HG02642 (cell line): ENCODE measurements around the gene MYO5A.
"Not testable (repeated sequence)": the region's sequence is repeated elsewhere in the genome, so short reads cannot be mapped to it uniquely, and the experiment has no call there.

ENCODE experiments used
- ATAC-seq: cut with Tn5 transposase; IDR thresholded peaks from one replicate; pipeline ENCODE4 v1.9.1; 2021; ENCODE audit warnings: mild to moderate bottlenecking; ENCODE audit not compliant: unreplicated experiment, poor library complexity

Gene MYO5A

DNA sequence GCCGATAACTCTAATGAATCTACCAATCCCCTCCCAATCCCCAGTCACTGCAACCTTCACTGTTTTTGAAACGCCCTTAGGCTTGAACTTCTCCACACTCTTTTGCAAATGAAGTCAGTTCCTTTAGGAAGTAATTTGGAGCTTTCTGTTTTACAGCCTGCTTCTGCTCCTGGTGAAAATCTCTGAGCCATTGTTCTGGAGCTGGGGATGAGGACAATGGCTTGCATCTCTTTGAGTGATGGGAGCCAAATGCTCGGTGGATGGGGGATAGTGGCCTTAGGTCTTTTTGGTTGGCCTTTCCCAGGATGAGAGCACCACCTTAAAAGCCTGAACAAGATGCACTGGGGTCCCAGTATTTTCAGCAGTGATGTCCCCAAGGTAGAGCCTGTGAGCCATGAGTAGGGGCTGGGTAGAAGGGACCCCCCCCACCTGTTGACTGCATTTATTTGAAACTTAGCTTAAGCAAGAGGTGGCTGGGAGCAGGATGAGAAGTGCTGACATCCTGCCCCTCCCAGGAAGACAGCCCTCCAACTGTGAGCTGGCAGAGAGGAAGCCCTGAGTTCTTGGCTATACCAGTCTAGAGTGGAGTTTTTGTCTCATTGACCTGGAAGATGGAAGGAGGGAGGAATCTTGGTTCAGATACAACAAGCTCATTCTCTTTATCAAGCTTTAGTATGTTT is 225.4 kb downstream of the MYO5A start:
- no peak for ATAC-seq

DNA sequence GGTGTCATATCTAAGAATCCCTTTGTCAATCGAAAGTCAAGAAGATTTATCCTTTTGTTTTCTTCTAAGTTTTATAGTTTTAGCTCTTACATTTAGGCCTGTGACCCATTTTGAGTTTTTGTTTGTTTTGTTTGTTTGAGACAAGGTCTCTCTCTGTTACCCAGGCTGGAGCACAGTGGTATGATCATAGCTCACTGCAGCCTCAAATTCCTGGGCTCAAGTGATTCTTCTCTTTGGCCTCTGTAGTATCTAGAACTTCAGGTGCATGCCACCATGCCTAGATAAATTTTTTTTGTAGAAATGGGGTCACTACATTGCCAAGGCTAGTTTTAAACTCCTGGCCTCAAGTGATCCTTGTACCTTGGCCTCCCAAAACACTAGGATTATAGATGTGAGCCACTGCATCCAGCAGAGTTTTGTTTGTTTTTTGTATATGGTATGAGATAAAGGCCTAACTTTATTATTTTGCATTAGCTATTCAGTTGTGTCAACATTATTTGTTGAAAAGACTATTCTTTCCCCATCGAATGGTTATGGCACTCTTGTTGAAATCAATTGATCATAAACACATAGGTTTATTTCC is 227.3 kb downstream of the MYO5A start:
- no peak for ATAC-seq

DNA sequence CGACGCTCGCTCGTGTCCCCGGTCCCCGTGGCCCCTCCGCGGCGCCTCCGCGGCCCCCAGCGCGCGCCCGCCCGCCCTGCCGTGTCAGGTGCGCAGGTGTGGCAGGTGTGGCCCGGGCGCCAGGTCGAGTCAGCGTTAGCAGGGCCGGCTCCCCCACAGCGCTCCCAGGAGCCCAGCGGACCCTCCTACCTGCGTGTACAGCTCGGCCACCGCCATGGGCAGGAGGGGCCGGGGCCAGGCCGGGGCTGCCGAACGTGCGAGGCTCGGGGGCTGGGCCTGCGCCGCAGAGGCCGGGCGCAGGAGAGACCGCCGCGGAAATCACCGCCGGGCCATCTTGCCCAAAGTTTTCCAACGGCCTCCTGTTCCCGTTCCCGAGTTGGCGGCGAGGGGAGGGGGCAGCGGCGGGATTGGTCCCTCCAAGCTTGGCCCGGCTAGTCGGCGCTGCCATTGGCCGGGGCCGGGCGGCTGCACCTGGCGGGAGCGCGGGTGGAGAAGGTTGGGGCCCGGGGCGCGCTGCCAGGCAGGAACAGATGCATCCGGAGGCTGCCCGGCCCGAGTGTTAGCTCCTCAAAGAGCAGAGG is 233.2 kb downstream of the MYO5A start, which contains the start of gene MYO5C:
Gene MYO5C, minus strand, starts transcription at position 384 of the 581 bp plus-strand sequence. Its CDS starts 168 bp downstream, at position 216.
- ATAC-seq, result no peak

DNA sequence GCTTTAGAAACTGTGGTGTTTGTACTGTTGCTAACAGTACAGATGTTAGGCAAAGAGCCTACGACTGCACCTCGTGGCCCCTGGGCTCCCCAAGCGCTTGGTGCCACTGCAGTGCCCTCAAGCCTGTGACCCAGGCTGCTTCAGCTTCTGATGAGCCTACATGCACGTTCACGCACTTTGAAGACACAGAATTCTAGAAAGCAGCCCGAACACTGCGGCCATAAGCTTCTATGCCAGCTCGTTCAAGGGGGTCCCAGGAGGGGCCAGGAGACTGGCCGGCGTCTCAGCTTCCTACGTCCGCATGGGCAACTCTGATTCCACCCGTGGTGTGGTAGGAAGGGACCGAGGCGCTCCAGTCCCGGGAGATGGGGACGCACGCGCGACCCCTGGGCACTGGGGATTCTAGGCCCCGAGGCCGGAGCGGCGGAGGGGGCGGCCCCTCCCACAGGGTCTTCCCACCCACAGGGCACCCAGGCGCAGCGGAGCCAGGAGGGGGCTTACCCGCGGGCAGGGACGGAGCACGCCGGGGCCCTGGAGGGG is 233.7 kb downstream of the MYO5A start:
- ATAC-seq, result no peak

DNA sequence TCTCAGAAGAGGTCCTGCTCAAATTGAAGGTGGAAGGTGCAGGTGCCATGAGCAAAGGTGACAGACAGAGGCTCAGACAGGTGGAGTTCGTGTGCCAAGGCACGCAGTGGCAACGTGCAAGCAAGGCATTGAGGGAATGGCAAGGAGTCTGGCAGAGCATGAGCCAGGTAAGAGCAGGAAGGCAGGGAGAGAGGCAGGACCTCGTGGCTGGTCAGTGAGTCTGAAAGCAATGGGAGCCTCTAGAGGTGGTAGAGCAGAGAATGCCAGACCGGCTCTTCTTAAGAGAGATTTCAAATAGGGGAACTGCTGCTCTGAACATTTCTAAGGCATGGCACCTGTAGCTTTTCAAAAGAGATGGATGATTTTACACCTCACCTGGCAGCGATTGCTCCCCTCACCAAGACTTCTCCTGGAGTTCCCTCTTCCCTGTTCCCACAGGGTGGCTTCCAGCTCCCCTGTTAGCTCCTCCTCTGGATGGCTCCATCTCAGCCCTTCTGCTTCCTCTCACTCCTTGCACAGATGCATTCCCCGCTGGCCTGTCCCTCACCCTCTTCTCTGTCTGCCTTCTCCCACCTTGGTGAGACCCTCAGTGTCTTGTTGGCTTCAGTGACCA is 235.8 kb downstream of the MYO5A start:
- no peak for ATAC-seq

DNA sequence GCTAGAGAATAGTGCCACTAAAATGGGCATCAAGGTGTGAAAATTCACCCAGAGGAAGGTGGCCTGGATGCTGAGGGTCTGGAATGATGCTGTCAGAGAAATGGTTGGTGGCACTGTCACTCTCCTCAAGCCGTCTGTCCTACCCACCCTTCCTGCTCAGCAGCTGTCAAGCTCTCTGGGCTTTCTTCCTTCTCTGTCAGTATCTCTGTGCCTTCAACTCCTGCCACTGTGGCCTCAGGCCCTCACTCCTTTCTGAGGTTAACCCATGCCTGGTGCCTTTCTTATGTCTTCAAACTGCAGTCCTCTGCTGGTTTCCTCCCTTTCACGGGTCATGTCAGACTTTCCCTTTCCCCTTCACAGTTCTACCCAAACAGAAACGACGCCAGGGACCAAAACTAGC is 237.5 kb downstream of the MYO5A start:
- no peak for ATAC-seq

DNA sequence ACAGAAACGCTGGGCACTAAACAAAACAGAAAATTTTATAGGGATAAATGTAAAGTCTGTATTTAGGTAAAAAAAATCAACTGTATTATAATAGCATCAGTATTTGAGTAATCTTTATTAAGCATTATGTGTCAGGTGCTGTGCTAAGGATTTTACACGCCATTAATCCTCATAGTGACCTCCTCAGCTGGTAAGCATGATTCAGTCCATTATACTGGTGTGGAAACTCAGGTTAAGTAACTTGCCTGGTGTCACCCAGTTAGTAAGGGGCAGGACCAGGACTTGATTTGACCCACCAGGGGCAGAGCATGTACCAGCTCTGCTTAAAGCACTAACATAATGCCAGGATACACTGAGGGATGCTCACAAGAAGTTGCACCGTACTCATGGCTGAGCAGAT is 237.9 kb downstream of the MYO5A start:
- ATAC-seq, result no peak

DNA sequence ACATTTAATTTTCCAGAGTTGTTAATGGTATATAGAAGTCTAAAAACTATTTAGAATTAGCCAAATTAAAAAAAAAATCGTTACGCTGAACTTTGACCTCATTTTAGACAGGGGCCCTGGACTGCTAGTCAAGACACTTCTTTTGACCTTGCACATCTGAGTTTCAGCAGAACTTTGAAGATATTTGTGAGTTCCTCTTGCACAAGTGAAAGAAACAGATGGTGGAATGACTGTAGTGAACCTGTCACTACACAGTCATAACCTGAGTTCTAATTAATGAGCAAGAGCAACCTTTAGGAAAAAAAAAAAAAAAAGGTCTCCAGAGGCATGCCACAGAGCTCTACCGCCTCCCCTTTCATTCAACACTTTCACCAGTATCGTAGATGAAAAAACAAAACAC is 238.4 kb downstream of the MYO5A start:
- no peak for ATAC-seq

DNA sequence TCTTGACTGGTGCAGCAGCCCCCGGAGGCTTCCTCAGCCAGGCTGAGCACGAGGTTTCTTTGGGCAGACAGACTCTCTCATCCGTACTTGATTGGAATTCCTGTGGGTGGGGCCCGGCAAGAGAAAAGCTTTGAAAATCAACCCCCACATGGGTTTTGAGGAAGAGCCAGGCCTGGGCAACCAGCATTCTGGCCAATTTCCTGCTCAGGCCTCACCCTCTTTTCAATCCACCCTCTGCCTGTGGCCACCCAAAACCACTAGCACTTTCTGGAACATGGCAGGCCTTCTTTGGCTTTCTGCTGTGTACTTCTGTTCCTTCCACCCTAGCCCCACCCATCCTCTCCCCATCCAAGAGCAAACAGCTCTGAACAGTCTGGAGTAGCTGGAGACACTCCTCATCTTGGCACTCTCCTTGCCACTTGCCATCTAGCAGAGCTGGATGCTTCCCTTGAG is 239.0 kb downstream of the MYO5A start:
- no peak for ATAC-seq

DNA sequence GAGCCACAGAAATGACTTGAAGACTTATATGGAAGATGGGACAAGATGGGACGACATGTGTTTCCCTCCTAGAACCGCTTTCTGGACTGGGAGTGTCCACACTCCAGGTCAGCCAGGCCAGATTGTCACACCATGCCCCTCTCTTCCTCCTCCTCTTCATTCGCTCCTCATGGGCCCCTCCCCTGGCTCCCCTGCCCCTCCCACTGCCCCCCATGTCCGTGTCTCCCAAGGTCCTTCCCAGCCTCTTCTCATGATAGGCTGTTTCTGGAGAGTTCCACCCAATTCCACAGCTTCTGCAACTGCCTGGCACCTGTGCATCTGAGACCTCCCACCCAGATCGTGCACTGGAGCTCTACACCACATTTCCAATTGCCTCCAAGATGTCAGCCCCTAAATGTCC is 239.7 kb downstream of the MYO5A start:
- ATAC-seq, result no peak

DNA sequence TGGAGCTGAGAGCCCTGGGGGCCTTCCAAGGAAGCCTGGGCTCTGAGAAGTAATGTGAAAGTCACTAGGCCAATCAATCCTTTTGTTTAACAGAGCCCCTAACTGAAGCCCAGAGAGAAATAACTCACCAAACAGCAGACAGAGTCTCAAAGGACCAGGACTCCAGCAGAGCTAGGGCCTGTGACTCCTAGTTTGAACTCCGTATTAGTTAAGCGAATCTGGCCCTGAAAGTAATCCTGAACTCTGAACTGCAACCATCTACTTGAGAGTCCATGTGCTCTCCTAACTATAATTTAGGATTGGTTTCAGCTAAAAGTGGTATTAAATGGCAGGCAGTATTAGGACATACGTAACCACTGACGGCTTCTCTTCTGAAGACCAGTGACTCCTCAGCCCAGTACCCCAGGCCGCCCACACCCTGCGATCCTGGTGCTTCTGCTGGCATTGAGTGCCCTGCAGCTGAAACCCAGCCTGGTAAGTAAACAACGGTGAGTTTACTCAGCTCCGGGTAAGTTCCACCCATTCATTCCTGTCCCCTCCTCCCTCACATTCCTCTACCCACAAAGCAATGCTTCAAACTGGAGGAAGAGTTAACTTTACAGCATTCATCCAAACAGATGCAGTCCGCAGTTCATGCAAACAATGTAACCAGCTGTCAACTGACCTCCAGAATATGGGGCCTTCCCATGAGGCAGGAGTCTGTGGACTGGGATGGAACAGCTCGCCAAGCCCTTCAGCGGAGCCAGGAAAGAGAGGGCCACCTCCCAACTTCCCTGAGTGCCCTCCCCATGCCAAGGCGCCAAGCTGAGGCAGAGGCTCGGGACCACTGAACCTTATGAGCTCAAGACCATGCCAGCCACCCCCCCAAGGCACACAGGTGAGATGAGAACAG is 240.4 kb downstream of the MYO5A start:
- no peak for ATAC-seq

DNA sequence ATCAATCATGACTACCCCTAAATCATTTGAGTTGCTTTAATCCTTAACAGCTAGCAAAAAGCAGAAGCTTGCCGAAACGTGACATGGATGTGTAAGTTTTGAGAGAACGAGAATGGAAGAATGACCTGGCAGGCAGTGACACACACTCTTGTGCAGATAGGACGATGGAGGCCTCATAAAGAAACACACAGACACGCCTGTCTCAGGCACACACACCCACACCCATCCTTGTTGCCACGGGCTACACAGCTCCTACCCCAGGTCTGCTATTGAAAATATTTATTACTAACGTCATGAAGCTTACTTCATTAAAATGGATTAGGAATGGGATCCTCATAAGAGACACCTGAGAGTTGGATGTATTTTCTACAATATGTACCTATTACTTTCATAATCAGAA is 241.6 kb downstream of the MYO5A start:
- no peak for ATAC-seq

DNA sequence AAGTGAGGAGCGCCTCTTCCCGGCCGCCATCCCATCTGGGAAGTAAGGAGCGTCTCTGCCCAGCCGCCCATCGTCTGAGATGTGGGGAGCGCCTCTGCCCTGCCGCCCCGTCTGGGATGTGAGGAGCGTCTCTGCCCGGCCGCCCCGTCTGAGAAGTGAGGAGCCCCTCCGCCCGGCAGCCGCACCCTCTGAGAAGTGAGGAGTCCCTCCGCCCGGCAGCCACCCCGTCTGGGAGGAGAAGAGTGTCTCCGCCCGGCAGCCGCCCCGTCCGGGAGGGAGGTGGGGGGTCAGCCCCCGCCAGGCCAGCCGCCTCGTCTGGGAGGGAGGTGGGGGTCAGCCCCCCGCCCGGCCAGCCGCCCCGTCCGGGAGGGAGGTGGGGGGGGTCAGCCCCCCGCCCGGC is 242.7 kb downstream of the MYO5A start:
- ATAC-seq, result not testable (repeated sequence)

DNA sequence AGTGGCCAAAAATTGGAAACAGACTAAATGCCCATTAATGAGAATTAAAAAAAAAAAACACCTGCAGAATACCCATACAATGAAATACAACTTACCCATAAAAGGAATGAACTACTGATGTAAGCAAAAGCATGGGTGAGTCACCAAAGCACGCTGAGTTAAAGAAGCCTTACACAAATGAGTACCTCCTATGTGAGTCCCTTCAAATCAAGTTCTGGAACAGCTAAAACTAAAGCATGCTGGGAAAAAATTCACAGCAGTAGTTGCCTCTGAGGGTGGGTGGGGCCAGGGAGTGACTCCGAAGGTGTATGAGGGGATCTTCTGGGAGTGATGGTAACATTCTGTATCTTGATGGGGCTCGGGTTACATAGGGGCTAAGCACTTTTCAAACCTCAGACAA is 244.5 kb downstream of the MYO5A start:
- no peak for ATAC-seq

DNA sequence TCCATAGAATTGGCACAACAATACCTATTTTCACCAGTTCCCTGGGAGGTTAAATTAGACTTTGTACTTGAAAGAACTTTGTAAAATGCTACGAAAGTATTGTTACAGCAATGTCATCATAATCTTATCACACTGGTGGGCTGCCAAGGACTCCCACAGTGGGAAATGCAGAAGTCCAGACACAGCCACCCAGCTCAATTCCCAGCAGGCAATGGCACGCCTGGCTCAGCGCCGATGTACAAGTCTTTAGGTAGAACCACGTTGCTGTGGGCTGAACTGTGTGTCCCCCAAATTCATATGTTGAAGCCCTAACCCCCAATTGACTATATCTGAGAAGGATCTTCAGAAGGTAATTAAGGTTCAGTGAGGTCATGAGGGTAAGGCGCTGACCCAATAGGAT is 245.4 kb downstream of the MYO5A start:
- no peak for ATAC-seq

DNA sequence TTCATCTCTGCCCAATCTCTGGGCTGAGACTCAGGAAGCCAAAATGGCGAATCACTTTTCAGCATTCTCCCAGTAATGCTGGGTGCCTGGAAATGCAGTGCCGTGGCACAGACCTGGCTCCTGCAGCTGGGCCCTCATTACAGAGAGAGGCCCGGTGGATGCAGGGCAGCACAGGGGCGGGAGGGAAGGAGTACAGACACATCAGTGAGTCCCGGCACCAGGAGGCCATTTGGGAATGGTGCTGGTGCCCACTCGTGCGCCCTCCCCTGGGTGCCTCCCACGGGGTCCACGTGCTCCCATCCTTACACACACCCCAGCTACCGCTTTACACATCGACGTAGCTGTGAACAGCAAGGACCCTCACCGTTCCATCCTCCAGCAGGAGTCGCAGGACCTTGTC is 246.3 kb downstream of the MYO5A start:
- ATAC-seq, result no peak

DNA sequence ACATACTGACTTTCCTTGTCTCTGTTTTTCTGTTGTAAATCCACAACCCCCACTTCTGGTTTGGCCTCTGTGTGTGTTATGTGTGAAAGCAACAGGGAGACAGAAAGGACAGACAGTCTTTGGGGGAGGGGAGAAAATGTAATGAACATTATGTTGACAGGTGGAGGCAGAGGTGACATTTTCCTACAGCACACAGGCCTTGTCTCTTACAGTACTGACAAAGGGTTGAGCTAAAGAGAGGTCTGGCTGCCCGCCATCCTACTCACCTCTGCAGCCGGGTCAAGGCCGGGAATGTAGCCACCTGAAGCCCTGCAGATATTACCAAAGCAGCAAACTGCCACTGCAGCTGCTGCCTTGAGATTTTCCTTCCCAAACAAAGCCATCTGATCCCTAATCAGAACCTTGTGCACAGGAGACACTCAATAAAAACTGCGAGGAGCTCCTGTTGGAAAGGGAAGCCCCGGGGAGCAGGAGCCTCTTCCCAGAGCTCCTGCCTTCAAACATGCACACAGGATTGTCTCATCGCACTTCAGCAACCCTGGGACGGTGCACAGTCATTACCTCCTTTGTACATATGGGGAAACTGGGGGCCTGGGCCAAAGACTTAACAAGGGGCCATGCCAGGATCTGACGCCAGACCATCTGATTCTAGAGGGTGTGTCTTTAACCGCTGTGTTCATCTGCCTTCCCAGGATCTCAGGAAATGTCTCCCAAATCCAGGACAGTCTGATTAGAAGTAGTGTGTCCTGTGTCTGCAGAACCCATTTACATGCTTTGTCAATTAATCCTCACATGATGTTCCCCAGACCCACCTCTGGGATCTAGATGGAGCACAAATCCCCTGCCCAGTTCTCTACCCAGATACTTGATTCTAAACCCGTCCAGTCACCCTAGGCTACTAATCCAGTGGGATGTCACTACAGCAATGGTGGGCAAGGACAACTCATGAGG is 247.3 kb downstream of the MYO5A start:
- no peak for ATAC-seq

DNA sequence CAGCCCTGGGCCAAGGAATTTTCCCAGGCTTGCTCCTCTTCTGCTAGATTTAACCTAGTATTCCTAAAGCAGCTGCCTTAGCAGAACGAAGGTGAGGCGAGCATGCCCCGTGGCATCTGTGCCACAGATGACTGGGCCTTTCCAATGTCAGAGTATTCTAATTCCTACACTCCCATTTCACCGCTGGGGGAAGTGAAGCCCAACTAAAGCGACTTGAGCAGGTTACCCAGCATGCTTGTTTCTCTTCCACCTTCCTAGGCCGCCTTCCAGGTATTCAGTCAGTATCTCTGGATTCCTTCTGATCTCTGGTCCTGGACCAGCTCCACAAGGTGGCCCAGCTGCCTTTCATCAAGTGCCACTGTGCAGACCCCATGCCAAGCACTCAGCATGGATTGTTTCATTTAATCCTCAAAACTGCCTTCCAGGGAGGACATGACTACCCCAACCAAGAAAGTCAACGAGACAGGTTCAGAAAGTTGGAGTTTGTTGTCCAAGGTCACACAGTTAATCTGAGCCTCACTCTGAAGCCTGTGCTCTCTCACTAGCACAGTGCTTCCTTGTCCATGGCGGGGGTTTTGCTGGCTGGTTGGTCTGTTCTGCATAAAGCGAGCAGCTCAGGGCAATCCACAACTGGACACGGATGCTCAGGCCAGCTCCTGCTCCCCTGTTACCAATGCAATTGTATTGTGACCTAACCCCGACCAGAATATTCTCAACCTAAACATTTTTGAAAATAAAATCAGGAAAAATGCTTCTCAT is 248.2 kb downstream of the MYO5A start:
- ATAC-seq, result no peak
